ENCODE results near the gene OPN1MW3.
"Not testable (repeated sequence)": the region's sequence is repeated elsewhere in the genome, so short reads cannot be mapped to it uniquely, and the experiment has no call there.

Gene OPN1MW3

DNA sequence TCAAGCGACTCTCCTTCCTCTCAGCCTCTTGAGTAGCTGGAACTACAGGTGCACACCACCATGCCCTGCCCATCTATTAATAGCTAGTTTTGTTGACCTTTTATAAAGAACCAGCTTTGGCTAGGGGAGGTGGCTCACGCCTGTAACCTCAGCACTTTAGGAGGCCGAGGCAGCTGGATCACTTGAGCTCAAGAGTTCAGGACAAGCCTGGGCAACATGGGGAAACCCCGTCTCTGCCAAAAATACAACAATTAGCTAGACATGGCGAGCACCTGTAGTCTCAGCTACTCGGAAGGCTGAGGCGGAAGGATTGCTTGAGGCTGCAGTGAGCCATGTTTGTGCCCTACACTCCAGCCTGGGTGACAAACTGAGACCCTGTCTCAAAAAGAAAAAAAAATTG, 40.9 kb downstream of the OPN1MW3 start:
- peak in 1 of 2 donors; percentile 40 for DNase-seq

DNA sequence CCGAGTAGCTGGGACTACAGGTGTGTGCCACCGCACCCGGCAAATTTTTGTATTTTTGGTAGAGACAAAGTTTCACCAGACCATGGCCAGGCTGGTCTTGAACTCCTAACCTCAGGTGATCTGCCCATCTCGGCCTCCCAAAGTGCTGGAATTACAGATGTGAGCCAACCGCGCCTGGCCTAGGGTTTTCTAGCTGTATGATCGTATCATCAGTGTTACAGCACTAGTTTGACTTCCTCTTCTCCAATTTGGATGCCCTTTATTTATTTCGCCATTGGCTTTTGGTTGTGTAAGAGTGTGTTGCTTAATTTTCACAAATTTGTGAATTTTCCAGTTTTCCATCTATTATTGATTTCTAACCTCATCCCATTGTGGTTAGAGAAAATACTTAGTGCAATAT, 43.4 kb downstream of the OPN1MW3 start:
- peak in 1 of 2 donors; percentile 45 for DNase-seq

DNA sequence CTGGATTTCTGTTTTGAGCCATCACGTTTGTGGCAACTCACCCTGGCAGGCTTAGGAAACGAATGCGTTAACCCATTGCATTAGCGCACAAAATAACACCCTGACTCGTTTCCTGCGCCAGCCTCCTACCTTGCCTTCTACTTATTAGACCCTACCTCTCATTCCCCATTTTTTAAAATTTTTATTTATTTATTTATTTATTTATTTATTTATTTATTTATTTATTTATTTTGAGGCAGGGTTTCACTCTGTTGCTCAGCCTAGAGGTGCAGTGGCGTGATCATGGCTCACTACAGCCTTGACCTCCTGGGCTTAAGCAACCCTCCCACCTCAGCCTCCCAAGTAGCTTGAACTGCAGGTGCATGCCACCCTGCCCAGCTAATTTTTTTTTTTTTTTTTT, 45.6 kb downstream of the OPN1MW3 start:
- DNase-seq, result not testable (repeated sequence)

DNA sequence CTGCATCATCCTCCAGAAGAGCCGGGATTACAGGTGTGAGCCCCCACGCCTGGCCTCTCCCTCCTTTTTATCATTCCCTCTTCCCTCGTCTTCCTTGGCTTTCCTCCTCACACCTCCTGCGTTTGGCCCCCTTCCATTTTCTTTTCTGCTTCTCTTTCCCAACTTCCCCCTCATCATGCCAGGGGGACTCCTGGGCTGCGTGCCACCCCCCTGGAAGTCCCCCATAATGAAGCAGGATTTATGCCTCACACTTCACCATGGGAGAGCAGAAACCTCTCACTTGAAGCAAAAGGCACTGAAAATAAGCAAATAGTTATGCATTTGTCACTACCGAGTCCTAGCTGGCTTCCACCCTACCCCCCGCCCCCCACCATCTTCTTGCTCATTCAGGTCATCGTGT, 46.1 kb downstream of the OPN1MW3 start:
- DNase-seq, result no peak

DNA sequence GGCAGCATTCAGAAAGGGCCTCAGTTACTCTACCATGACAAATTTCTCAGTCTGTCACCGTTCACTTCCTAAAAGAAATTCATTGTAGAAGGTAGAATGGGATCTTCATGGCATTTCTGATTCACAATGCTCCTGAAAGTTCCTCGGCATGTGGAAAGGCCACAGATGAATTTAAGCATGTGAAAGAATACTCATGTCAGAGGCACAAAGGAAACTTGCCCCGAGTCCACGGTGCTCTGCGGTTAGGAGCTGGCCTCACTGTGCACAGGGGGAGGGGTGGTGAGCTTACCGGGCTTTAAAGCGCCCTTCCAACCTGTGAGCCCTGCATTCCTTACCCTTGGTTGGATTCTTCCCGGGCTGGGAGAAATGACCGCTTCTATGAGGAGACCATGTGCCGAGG, 47.5 kb downstream of the OPN1MW3 start:
- DNase-seq, result no peak

DNA sequence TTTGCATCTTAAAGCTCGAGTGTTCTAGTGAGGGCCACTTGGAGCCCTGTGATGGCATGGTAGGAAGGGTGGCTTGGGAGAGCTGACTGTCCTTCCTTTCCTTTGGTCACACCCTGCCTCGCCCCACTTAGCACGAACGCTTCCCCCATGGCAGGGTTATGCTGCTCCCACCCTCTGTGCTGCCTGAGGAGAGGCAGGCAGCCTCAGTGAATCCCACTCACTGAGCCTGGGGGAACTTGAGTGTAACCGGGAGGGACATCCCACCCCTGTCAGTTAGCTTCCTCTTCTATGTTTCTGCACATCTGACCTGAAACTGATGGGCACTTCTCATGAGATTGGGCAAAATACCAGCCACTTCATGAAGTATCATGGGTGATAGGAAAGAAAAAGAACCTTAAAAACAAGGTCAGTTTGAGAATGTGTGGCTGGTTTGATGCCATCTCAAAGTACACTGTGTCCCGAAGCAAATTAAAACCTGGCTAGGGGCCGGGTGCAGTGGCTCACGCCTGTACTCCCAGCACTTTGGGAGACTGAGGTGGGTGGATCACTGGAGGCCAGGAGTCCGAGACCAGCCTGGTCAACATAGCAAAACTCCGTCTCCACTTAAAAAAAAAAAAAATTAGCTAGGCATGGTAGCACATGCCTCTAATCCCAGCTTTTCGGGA, 48.3 kb downstream of the OPN1MW3 start:
- no peak for DNase-seq

DNA sequence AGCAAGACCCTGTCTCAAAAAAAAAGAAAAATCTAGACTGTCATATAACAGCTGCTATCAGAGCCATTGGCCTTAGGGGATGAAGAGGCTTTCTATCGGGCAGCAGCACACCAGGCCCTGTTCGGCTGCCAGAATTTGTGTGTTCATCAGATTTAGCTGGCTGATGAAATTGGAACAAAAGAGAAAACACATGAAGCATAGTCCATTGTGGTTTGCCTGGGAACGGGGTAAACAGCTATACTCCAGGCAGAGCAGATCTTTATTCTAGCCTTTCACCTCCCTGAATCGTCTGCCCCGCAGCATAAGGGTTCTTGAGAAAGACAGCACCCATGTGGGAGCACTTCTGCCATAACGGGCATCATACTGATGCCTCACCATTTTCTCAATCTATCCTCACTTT, 49.8 kb downstream of the OPN1MW3 start:
- DNase-seq, result no peak

DNA sequence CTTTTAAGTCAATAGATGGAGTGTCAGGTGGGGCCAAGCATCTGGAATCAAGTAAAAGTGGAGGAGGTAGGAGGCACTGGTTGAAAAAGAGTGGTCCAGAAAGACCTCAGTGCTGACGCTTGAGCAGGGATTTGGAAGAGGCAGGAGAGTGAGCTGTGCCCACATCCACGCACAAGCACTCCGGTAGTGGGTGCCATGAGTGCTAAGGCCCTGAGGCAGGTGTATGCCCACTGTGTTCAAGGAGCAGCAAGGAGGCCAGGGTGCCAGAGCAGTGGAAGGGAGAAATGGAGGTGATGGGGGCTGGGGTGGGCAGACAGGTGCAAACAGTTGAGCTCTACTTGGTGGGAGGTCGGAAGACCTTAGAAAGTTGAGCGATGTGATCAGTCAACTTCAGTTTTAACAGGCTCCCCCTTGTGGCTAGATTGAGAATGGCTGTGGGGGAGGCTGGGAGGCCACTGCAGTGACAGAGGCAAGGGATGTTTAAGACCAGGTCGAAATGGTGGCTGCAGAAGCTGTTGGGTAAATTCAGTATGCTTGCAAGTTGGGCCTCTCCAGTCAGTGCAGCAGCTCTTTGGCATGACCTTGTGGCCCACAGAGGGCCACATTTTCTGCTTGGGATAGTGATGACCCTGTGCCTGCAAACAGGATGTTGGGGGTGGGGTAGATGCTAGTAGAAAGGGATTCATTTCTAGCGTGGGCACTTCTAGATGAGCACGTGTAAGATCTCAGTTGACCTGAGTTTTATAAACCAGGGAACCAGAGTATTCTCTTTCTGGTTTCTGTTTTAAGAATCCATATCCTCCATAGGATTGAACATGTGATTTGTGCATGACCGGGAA, 50.9 kb downstream of the OPN1MW3 start:
- DNase-seq, result peak; percentile 77 to 84

DNA sequence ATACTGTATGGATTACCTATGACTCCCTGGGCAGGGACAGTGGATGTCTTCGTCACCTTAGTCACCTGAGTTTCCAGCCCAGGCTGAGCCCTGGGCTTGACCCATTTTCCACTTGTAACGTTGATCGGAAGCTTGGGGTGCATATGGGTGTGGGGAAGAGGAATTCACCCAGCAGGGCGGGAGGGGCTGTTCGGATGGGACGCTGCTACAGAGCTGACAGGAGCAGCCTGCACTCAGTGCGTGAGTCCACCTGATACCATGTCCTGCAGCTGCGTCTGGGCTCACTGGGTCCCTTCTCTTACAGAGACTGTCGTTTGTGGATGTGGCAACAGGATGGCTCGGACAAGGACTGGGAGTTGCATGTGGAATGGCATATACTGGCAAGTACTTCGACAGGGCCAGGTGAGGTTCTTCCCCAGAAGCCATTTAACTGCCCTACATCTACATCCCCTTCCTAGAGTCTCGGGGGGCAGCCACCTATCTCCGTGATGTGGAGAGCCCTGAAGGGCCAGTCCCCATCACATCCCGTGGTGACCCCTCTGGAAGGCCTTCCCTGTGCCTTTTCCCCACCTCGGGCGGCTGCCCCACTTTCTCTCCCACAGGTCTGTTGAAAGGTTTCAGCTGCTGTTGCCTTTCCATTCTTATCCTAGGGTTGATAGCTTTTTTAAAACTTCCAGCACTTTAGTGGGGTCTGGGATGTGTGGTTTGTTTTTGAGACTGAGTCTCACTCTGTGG, 51.8 kb downstream of the OPN1MW3 start:
- no peak for DNase-seq

DNA sequence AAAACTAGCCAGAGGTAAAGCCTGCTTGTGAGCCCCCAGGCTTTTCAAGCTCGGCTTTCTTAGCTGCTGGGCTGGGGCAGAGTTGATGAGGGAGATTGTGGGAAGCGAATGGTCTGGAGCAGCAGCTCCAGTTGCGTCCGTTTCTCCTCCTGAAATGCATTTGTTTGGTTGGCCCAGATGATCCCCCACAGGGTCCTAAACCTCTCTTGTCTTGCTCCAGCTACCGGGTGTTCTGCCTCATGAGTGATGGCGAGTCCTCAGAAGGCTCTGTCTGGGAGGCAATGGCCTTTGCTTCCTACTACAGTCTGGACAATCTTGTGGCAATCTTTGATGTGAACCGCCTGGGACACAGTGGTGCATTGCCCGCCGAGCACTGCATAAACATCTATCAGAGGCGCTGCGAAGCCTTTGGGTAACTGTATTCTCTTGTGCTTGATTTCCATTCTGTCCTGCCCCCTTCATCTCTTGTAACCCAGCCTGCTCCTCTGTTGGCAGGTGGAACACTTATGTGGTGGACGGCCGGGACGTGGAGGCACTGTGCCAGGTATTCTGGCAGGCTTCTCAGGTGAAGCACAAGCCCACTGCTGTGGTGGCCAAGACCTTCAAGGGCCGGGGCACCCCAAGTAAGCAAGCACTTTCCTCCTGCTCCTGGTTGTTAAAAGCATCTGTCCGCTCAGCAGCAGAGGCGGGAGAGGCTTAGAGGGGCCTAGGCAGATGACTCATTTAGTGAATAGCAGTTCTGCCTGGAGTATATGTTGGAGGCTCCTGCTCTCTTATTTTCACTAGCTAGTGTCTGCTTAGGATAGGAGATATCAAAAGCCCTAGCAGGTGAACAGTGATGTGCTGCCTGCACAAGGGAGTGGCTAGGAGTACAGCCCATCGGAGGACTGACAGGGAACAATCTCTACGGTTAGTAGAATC, 53.5 kb downstream of the OPN1MW3 start:
- no peak for DNase-seq

DNA sequence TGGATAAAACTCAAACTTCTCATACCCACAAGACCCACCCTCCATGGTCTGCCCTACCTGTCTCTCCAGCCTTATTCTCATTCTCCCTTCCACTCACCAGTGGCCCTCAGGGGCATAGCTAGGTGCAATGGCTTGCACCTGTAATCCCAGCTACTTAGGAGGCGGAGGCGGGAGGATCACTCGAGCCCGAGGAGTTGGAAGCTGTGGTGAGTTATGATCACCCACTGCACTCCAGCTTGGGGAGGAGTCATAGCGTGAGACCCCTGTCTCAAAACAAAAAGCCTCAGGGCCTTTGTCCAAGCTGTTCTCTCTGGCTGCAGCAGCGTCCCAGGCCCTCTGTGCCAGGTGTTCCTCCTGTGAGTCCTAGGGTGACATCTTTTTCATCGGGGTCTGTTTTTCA, 54.7 kb downstream of the OPN1MW3 start:
- DNase-seq, result no peak

DNA sequence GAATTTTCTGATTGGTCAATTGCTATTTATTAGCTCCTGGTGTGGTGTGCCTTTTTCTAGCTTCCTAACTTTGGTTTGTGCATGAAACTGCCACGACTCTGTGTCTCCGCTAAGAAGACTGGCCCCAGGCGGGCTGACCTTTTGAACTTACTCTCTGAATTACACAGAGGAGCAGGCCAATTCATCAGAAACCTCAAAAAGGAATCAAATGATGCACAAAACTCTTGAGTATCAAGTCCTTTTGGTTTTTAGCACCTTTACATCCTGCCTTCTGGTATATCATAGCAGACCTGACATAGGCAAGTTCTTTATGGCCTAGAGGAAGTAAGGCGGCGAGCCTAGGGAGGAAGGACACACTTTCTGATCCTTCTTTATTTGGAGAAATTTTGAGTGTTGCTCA, 55.8 kb downstream of the OPN1MW3 start:
- peak in 1 of 2 donors; percentile 28 for DNase-seq

DNA sequence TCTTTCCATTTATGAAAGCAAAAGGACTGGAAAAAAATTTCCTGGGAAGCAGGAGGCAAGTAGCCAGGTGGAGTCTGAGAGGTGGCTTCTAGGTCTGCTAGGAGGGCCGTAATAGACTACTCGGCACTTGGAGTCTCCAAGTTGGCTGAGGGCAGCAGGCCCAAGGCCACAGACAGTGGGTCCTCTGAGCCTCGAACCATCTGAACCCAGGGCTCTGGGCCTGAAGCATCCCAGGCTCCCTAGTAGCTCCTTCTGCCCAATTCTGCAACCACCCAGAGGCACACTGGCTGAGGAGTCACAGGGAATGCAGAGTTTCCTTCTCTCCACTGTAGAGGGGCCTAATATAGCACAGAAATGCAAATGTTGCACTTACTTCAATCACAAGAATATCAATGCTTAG, 58.0 kb downstream of the OPN1MW3 start:
- no peak for DNase-seq

DNA sequence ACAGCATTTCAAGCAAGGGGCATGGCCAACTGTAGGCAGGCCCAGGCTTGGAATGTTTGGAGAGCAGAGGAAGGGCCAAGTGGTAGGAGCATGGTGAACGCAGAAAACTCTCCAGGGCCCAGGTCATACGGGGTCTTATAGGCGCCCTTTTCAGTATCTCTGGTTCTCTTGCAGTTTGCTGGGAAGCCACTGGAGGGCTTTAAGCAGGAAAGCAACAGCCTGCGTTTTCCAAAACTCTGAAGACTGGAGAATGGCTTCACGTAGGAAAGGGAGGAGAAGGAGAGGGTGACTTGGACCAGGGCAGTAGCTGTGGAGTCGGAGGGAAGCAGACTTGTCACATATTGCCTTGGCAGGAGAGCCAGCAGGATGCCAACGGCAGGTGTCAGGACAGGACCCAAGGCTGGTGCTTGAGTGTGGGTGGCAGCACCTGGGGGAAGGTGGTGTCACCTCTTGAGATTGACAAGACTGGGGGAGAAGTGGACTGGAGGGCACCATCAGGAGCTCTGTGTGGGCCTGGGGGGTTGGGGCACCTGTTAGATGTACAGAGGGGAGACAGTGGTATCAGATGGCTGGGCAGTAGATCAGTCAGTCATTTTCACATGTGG, 60.1 kb downstream of the OPN1MW3 start:
- DNase-seq, result no peak

DNA sequence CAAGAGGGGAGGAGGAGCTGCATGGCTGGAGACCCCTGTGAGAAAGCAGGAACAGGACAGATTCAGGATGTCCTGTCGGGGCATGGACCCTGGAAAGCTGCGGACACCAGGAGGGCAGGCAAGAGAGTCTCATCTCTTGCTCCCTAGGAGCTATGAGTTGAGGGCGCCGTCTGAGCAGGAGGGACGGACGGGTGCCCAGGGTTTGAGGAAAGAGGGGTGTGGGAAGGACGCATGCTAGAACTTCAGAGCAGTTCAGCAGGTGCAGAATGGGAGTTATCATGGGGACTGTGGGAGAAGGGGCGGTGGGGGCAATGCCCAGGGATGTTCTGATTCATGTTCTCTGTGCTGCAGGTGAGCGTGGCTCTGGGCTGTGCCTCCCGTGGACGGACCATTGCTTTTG, 63.0 kb downstream of the OPN1MW3 start:
- DNase-seq, result no peak
